Ishikawa (cell line): Measurements from ENCODE around the gene NTPCR.

Experiments used
- CEBPB ChIP-seq: IDR thresholded peaks from 2 replicates; pipeline ENCODE4 v1.6.1; 2012
- CREB1 ChIP-seq: IDR thresholded peaks from 2 replicates; pipeline ENCODE4 v1.6.1; 2012; ENCODE audit warnings: low read depth
- EGR1 ChIP-seq: IDR thresholded peaks from 2 replicates; pipeline ENCODE4 v1.6.1; 2012
- EP300 ChIP-seq: IDR thresholded peaks from 2 replicates; pipeline ENCODE4 v1.6.1; 2012; ENCODE audit warnings: borderline replicate concordance
- FOXM1 ChIP-seq: IDR thresholded peaks from 2 replicates; pipeline ENCODE4 v1.6.1; 2012; ENCODE audit warnings: low read depth, borderline replicate concordance
- NFIC ChIP-seq: IDR thresholded peaks from 2 replicates; pipeline ENCODE4 v1.6.1; 2012
- RAD21 ChIP-seq: IDR thresholded peaks from 2 replicates; pipeline ENCODE4 v1.6.1; 2012; ENCODE audit warnings: low read depth
- TAF1 ChIP-seq: IDR thresholded peaks from 2 replicates; pipeline ENCODE4 v1.6.1; 2012; ENCODE audit warnings: low read depth, mild to moderate bottlenecking
- TCF12 ChIP-seq: IDR thresholded peaks from 2 replicates; pipeline ENCODE4 v1.6.1; 2012; ENCODE audit warnings: low read depth
- TEAD4 ChIP-seq: IDR thresholded peaks from 2 replicates; pipeline ENCODE4 v1.6.1; 2012
- YY1 ChIP-seq: IDR thresholded peaks from 2 replicates; pipeline ENCODE4 v1.6.1; 2012; ENCODE audit warnings: low read depth
- ZBTB7A ChIP-seq: IDR thresholded peaks from 2 replicates; pipeline ENCODE4 v1.6.1; 2012; ENCODE audit warnings: low read depth
- TF ChIP-seq, protein P1 (sequence below): IDR thresholded peaks from 2 replicates; pipeline ENCODE4 v1.6.1; 2012
- TF ChIP-seq, protein P2 (sequence below): IDR thresholded peaks from 2 replicates; pipeline ENCODE4 v1.6.1; 2012
- TF ChIP-seq, protein P3 (sequence below): IDR thresholded peaks from 2 replicates; pipeline ENCODE4 v1.6.1; 2012; ENCODE audit warnings: low read depth, mild to moderate bottlenecking

Gene NTPCR

DNA sequence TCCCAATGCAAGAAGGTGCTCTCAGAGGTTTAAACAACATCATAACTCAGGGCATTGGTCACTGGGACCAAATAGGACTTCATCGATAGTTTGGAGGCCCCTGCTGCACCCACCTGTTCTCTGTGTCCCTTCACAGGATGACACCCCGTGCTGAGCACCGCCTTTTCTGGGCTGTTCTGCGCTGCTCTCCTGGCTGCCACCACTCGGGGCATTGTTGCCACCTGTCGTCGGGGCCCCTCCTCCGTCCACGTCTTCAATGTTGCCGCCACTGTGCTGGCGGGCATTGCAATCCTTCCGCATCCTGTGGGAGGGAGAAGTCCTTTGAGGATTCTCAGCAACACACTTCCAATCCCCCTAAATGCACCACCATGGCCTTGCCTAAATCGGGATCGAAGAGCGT lies 47.7 kb downstream of the NTPCR start:
- TF ChIP-seq ZBTB7A (no peak), FOXM1 (no peak), CREB1 (no peak), RAD21 (no peak), TCF12 (no peak), TEAD4 (no peak), YY1 (no peak), EP300 (no peak)
- TF ChIP-seq, protein P1, sequence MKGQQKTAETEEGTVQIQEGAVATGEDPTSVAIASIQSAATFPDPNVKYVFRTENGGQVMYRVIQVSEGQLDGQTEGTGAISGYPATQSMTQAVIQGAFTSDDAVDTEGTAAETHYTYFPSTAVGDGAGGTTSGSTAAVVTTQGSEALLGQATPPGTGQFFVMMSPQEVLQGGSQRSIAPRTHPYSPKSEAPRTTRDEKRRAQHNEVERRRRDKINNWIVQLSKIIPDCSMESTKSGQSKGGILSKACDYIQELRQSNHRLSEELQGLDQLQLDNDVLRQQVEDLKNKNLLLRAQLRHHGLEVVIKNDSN, result no peak

DNA sequence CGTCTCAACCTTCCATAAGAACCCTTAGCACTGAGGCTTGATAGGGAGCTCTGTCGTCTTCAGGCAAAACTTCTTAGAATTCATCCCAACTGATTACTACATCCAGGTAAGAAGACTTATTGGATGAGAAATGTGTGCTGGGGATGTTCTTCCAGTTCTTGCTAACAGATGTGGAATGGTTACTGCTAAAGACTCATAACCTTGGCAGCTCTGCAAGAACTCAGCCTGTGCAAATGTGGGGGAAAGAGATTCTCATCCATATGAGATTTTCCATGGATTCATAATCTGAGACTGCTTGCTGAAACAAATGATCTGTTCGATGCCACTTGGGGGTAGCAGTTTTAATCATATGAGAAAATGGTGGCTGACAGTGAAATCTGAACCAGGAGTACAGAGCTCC lies 48.2 kb downstream of the NTPCR start:
- TF ChIP-seq, protein P1, result no peak
- no peak for TF ChIP-seq CREB1
- TF ChIP-seq YY1, result no peak
- no peak for TF ChIP-seq CEBPB
- no peak for TF ChIP-seq ZBTB7A
- no peak for TF ChIP-seq TEAD4
- no peak for TF ChIP-seq EGR1
- TF ChIP-seq FOXM1, result no peak
- TF ChIP-seq, protein P2, sequence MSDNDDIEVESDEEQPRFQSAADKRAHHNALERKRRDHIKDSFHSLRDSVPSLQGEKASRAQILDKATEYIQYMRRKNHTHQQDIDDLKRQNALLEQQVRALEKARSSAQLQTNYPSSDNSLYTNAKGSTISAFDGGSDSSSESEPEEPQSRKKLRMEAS, result no peak
- no peak for TF ChIP-seq EP300
- no peak for TF ChIP-seq NFIC
- TF ChIP-seq, protein P3, sequence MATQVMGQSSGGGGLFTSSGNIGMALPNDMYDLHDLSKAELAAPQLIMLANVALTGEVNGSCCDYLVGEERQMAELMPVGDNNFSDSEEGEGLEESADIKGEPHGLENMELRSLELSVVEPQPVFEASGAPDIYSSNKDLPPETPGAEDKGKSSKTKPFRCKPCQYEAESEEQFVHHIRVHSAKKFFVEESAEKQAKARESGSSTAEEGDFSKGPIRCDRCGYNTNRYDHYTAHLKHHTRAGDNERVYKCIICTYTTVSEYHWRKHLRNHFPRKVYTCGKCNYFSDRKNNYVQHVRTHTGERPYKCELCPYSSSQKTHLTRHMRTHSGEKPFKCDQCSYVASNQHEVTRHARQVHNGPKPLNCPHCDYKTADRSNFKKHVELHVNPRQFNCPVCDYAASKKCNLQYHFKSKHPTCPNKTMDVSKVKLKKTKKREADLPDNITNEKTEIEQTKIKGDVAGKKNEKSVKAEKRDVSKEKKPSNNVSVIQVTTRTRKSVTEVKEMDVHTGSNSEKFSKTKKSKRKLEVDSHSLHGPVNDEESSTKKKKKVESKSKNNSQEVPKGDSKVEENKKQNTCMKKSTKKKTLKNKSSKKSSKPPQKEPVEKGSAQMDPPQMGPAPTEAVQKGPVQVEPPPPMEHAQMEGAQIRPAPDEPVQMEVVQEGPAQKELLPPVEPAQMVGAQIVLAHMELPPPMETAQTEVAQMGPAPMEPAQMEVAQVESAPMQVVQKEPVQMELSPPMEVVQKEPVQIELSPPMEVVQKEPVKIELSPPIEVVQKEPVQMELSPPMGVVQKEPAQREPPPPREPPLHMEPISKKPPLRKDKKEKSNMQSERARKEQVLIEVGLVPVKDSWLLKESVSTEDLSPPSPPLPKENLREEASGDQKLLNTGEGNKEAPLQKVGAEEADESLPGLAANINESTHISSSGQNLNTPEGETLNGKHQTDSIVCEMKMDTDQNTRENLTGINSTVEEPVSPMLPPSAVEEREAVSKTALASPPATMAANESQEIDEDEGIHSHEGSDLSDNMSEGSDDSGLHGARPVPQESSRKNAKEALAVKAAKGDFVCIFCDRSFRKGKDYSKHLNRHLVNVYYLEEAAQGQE, result no peak
- no peak for TF ChIP-seq TCF12

DNA sequence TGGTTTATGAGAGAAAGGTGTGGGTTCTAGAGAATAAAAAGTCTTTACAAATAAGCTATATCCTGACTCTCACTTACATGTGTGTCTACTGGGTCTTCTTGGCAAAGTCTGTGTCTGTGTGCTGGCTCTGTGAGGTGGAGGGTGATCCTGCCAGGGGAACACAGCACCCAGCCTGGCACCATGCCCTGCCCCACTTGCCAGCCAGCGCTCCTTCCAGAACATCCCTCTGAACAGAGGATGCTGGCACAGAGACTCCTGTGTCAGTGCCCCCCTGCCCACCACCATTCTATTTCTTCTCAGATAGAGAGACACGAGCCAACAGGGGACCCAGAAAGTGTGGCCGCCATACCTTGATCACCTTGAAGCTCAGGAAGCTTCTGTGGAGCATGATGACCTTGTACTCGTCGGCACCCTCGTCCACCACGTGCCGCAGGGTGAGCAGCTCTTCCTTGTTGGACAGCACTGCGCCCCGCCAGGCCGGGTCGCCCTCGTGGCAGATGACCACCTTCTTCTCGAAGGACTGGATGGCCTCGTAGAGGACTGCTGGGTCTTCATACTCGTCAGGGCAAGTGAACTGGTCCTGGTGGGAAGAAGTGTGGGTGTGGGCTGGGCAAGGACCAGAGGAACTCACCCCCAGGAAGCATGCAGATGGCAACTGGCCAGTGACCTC lies 49.7 kb downstream of the NTPCR start:
- TF ChIP-seq NFIC (no peak), TCF12 (no peak), EP300 (no peak), CREB1 (no peak), CEBPB (no peak), YY1 (no peak), EGR1 (no peak), ZBTB7A (no peak), FOXM1 (no peak), TEAD4 (no peak), RAD21 (no peak), TAF1 (no peak)
- TF ChIP-seq, protein P3, result no peak
- TF ChIP-seq, protein P1, result no peak
- TF ChIP-seq, protein P2, result no peak

DNA sequence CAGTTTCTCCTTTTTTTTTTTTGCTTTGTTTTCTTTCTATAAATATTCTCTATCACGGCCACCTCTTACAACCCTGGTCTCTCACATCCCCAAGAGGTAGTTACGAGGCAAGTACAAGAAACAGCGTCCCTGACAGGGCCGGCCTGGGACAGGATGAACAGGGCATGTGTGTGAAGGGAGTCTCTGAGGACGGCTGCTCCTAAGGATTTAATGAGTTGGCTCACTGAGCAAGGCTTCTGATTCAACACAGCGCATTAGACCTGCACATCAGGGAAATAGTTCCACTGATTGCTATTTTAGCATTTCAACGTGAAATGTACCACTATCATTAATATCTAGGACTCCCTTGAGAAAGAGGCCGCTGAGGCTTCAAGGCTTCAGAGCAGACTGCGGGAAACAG lies 54.0 kb downstream of the NTPCR start:
- TF ChIP-seq RAD21 (no peak), TAF1 (no peak), ZBTB7A (no peak), CEBPB (no peak), FOXM1 (no peak), TCF12 (no peak), EP300 (no peak), YY1 (no peak), CREB1 (no peak), EGR1 (no peak), NFIC (no peak), TEAD4 (no peak)
- TF ChIP-seq, protein P1, result no peak
- TF ChIP-seq, protein P3, result no peak
- TF ChIP-seq, protein P2, result no peak
